ENCODE data around the gene TOR1AIP2.
"Not testable (repeated sequence)": the region's sequence is repeated elsewhere in the genome, so short reads cannot be mapped to it uniquely, and the experiment has no call there.

Gene TOR1AIP2

GRCh38 chr1:179804417-179804816 lies 73.2 kb downstream of the TOR1AIP2 start:
- DNase-seq = not testable (repeated sequence)

- no peak for DNase-seq
Measured at GRCh38 chr1:179803918-179804317, 73.7 kb downstream of the TOR1AIP2 start.

GRCh38 chr1:179803104-179803503 lies 74.5 kb downstream of the TOR1AIP2 start:
- no peak for DNase-seq

DNA sequence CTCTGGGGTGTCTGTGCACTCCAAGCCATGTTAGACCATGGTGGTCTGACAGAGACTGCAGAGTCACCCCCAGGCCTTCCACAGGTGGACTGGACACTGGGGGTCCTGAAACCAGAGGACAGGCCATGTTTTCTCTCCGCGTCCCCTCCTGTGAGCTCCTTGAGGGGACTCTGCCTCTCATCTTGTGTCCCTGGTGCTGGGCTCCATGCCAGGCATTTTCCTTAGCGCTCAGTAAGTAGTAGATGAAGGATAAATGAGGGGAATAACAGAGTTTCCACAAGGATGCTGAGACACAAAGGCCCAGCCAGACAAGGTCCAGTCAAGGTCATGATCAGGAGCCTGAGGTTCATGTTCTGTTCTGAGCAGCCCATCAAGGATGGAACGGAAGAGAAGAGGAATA lies 77.1 kb downstream of the TOR1AIP2 start:
- DNase-seq = no peak

- DNase-seq = no peak
Measured at GRCh38 chr1:179798864-179799516, 78.6 kb downstream of the TOR1AIP2 start.

- DNase-seq = no peak
Measured at GRCh38 chr1:179798213-179798863, 79.3 kb downstream of the TOR1AIP2 start.

DNA sequence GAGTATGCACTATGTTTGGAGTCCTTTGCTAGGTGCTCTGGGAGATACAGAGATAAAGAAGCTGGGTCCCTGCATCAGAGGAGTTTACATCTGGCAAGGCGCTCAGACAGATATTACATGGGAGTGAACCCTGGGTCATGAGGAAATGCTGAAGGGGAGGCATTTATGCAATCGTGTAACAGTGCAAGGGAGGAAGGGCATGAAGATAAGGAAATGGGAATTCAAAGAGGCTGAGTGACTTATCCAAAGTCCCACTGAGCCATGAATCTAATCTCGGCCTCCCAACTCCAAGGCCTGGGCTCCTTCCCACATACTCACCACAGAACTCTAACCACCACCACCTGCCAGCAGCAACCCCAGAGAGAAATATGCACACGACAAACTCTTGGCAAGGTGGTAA lies 82.9 kb downstream of the TOR1AIP2 start:
- DNase-seq = no peak

- no peak for DNase-seq
Measured at GRCh38 chr1:179794146-179794545, 83.5 kb downstream of the TOR1AIP2 start.

DNA sequence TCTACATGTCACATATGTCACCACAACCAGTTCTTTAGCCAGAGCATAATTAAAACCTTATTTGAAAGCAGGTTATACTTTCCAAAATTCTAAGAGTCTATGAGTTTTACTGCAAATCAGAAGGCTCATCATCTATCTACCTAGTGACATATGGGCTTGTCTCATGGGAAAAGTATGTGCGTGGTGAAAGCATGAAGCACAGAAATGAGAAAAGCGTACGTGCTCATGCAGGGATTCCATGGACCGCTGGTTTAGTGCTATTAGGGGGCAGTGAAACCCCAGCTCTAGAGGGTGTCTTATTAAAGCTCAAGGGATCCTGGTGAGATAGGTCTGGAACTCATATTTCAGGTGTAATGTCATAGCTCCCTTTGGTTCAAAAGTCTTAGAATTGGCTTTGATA lies 84.3 kb downstream of the TOR1AIP2 start:
- no peak for DNase-seq

All from right forelimb (tissue), 1 donor.